ENCODE measurements around the gene PARP1.
A peak's percentile ranks its signal among the peaks of the same experiment; 100 is the strongest.
"Not testable (repeated sequence)": the region's sequence is repeated elsewhere in the genome, so short reads cannot be mapped to it uniquely, and the experiment has no call there.

The PARP1 gene

GRCh38 chr1:226431898-226432297 is 24.0 kb upstream of the PARP1 start:
- intact Hi-C loops (cut with DNase I); DNase-seq: not testable (repeated sequence)

GRCh38 chr1:226429858-226430715 is 22.2 kb upstream of the PARP1 start:
- DNase-seq: no peak
- intact Hi-C loops (cut with DNase I): no loop called here

GRCh38 chr1:226428791-226429461 is 21.0 kb upstream of the PARP1 start:
- intact Hi-C loops (cut with DNase I): no loop called here
- DNase-seq: no peak

- DNase-seq: no peak
- intact Hi-C loops (cut with DNase I): no loop called here
Measured at GRCh38 chr1:226428348-226428747, 20.5 kb upstream of the PARP1 start.

GRCh38 chr1:226427131-226427530 is 19.2 kb upstream of the PARP1 start:
- DNase-seq: no peak
- intact Hi-C loops (cut with DNase I): no loop called here

- DNase-seq; intact Hi-C loops (cut with DNase I): not testable (repeated sequence)
Measured at GRCh38 chr1:226426395-226426794, 18.5 kb upstream of the PARP1 start.

- intact Hi-C loops (cut with DNase I): no loop called here
- no peak for DNase-seq
Measured at GRCh38 chr1:226425431-226426031, 17.6 kb upstream of the PARP1 start.

- no peak for DNase-seq
- intact Hi-C loops (cut with DNase I): no loop called here
Measured at GRCh38 chr1:226425004-226425378, 17.1 kb upstream of the PARP1 start.

- intact Hi-C loops (cut with DNase I): no loop called here
- peak in 3 of 42 donors; percentile 18 to 45 (median 26) for DNase-seq
Measured at GRCh38 chr1:226424221-226425003, 16.5 kb upstream of the PARP1 start.

GRCh38 chr1:226422478-226422877 is 14.6 kb upstream of the PARP1 start:
- intact Hi-C loops (cut with DNase I): no loop called here

GRCh38 chr1:226420897-226421296 is 13.0 kb upstream of the PARP1 start:
- intact Hi-C loops (cut with DNase I): no loop called here
- DNase-seq: peak in 1 of 42 donors; percentile 6

More at GRCh38 chr1:226422478-226422877, 14.6 kb upstream of the PARP1 start:
- DNase-seq: peak in 1 of 42 donors; percentile 7

GRCh38 chr1:226420328-226420727 is 12.4 kb upstream of the PARP1 start:
- DNase-seq: peak in 1 of 42 donors; percentile 11

GRCh38 chr1:226419284-226420029 is 11.6 kb upstream of the PARP1 start:
- peak in 23 of 42 donors; percentile 20 to 67 (median 47) for DNase-seq
- intact Hi-C loops (cut with DNase I): no loop called here

More at GRCh38 chr1:226420328-226420727, 12.4 kb upstream of the PARP1 start:
- intact Hi-C loops (cut with DNase I): no loop called here

GRCh38 chr1:226417830-226418546 is 10.1 kb upstream of the PARP1 start:
- no peak for DNase-seq
- intact Hi-C loops (cut with DNase I): no loop called here

GRCh38 chr1:226417350-226417749 is 9.5 kb upstream of the PARP1 start:
- no peak for DNase-seq
- intact Hi-C loops (cut with DNase I): no loop called here

- no peak for DNase-seq
- intact Hi-C loops (cut with DNase I): no loop called here
Measured at GRCh38 chr1:226414098-226414698, 6.3 kb upstream of the PARP1 start.

- intact Hi-C loops (cut with DNase I): no loop called here
- peak in 13 of 42 donors; percentile 17 to 72 (median 40) for DNase-seq
Measured at GRCh38 chr1:226411619-226412018, 3.7 kb upstream of the PARP1 start.

Measured in head of caudate nucleus (tissue), 42 donors.